ENCODE measurements around the gene CLDN2.

CLDN2 gene

DNA sequence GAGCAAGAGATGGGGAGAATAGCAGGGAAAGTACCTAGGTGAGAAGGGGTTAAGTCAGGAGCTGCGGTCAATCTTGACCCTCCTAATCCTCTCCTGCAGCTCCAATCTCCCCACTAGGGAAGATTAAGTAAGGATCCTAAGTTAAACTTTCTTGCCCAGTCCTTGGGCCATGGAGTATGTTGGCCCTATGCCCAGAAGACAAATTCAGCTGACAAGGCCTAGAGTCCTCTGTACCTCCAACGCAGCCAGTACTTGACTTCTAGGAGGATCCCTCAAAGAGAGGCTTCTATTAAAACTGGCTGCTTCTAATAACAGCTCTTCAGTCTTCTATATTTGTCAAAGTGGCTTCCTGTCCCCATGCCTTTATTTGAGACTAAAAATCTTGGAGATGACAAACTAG lies 1.4 kb downstream of the CLDN2 start:
- no peak for DNase-seq (ENCODE audit: low read depth)

DNA sequence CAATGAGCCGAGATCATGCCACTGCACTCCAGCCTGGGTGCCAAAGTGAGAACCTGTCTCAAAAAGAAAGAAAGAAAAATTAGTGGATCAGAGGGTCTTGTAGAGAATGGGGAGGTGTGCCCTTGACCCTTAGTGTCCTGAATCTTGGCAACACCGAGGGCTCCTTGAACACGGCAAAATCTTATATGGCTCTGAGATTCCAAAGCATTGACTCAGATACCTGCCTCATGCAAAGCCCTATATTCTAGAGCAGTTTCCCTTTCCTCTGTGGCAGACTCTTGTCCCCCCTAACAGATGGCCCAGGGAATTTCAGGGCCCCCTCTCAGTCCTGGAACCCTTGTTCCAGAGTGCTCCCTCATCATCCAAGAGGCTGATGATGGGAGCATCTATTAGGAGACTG lies 6.8 kb downstream of the CLDN2 start:
- no peak for DNase-seq (ENCODE audit: low read depth)

DNA sequence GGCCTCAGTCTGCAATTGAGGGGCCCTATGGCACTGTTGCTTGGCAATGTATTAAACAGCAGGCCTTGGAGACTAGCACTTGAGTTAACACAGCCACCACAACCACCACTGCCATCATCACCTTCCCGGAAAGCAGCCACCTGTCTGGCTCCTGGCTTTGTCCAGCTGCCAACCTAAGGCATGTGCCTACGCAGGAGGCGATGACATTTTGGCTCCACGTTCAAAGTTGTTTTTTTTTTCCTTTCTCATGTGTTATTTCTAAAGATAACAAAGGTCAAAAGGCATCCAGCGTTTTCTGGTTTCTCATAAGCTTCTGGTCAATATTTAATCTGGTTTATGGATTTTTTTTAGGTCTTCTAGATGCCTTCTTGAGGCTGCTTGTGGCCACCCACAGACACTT lies 7.5 kb downstream of the CLDN2 start:
- DNase-seq (ENCODE audit: low read depth): no peak

DNA sequence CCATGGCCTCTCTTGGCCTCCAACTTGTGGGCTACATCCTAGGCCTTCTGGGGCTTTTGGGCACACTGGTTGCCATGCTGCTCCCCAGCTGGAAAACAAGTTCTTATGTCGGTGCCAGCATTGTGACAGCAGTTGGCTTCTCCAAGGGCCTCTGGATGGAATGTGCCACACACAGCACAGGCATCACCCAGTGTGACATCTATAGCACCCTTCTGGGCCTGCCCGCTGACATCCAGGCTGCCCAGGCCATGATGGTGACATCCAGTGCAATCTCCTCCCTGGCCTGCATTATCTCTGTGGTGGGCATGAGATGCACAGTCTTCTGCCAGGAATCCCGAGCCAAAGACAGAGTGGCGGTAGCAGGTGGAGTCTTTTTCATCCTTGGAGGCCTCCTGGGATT lies 8.0 kb downstream of the CLDN2 start:
- DNase-seq (ENCODE audit: low read depth): no peak

DNA sequence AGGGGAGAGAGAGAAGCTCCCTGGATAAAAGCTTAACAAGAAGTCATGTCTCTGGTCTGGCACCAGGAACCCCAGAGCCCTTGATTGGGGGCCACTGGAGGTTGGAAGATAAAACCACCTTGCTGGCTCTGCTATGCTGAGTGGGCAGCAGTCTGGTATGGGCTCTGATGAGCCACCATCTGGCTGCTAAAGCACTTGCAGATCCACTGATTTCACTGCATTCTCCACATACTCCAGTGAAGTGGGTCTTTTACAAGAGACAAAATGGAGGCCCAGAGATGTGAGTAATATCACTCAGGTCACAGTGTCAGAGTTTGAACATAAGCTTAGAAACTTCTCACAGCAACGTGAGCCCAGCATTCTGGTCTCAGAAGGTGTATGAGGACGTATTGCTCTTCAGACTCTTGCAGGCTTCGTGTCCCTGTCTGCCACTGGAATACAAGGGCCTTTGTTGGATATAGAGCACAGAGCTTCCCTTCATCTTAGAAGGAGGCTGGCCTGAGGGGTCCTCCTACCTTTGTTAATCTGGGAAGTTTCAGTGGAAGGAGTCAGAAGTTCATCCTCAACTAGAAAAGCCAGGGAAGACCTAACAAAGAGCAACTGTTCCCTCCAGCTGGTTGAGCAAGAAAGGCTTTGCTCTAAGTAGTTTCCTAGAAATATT lies 11.8 kb downstream of the CLDN2 start:
- DNase-seq (ENCODE audit: low read depth): no peak

DNA sequence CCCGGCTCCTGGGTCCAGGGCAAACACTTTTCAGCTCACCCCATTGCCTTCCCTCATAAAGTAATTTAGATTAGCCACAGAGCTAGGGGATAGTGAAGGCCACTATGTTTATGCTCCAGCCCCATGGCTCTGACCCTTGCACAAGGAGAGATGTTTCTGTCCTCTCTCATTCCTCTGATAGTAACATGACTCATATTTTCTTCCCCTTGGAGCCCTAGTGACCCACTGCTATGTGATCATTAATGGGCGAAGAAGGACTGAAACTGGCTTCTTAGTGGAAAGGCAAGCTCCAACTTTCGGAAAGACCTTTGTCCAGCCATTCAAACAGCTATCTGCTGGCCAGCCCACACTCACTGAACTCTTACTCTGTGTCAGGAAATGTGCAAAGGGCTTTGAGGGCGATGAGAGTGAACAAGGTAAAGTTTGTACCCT lies 12.3 kb downstream of the CLDN2 start:
- no peak for DNase-seq (ENCODE audit: low read depth)

DNA sequence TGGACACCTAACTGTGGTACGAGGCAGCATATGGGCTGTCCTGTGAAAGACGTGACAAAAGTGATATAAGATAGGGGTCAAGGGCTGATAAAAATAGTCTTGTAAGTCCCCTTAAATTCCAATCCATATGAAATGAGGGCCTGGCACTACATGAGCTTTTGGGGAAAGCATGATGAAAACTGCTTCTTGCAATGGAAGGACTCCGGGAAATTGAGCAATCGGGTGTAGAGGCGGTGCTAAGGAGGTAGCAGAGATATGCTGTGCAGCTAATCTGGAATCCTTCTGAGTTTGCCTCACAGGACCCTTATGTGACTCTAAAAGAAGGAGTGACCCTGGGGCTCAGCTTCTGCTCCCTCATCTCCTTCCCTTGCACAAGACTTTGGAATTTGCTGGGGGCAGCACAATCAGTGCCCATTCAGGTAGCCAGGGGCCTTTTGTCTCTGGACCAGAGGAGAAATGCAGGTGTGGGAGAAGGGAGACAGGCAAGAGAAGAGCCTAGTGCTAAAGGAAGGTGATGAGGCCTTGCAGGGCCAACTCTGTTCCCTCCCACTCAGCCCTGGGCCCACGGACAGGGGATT lies 12.8 kb downstream of the CLDN2 start:
- no peak for DNase-seq (ENCODE audit: low read depth)

DNA sequence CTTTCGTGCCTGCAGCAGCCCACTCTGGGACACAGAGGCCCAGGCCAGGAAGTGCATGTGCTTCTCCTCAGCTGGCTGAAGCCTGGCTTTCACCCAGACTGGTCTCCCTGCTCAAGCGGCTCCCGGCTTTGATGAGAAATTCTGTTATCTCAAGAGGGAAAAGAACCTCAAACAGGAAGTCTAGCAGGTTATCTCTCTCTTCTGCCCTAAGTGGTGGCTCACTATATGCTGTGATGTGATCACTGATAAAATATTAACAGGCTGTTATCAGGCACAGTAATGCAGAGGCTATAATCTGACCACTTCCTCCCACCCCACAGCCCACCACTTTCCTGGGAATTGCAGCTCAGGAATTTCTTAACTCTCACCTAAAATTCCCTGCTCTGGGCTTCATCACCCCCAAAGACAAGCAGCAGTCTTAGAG lies 13.3 kb downstream of the CLDN2 start:
- DNase-seq (ENCODE audit: low read depth): no peak

DNA sequence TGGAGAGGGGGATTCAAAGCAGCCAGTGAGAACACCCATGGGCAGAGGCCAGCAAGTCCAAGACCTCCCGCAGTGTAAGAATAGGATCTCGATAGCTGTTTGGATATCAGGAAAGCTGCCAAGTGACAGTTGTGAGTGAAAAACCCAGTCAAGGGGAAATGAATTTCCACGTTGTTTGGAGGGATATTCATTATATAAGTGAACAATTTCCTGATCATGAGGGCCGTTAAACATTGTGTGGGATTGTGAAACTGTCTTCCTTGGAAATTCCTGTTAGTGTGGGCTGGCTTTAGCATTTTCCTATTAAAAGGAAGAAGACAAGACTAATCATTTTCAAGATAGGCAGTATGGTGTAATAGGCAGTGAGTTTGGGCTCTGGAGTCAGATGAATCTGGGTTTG lies 15.0 kb downstream of the CLDN2 start:
- DNase-seq (ENCODE audit: low read depth): no peak

DNA sequence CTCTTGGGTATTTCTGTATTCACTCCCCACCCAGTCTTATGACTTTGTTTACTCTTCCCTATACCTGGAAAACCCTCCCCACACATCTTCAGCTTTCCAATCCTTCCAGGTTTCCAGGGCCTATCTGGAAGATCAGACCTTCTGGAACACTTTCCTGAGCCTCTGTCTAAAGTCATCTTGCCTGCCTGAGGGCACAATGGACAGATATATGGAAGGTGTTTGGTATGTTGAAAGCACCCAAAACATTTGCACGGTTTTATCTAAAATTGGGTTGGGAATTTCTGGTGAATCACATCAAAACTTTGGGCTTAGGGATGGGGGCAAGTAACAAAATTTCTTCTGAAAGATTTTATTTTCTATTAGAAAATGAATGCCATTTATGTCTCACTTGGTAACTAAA lies 16.0 kb downstream of the CLDN2 start:
- DNase-seq (ENCODE audit: low read depth): no peak

DNA sequence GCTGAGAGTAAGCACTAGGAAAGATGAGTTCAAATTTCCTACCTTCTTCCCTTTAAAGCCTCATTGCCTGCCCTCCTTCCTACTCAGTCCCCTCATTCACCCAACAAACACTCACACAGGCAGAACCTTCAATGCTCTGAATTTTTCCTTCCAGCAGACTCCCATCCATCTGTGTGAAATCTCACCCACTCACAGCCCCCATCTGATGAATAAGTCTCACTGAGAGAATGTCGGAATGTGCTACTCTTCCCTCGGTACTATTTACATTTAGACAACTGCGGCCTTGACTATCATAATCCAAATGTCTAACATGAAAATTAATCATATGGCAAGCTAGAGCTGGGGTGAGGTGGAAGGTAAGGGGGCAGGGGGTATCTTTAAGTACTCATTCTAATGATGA lies 19.4 kb downstream of the CLDN2 start:
- DNase-seq (ENCODE audit: low read depth): no peak

DNA sequence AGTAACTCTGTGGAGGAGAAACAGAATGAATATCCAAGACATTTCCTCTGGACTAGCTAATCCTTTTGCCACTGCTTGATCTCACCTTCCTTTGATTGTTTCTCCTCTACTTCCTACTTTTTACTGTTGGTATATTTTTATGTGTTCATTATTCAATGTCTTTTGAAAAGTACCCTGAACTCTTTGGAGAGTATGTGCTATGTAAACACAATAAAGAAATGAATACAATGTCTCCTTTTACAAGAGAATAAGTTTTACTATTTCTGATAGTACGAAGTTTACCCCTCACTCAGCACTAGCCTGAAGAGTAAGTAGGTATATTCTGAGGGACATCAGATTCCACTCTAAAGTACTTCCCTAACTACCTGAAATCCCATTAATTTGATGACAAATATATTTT lies 19.9 kb downstream of the CLDN2 start:
- DNase-seq (ENCODE audit: low read depth): no peak

DNA sequence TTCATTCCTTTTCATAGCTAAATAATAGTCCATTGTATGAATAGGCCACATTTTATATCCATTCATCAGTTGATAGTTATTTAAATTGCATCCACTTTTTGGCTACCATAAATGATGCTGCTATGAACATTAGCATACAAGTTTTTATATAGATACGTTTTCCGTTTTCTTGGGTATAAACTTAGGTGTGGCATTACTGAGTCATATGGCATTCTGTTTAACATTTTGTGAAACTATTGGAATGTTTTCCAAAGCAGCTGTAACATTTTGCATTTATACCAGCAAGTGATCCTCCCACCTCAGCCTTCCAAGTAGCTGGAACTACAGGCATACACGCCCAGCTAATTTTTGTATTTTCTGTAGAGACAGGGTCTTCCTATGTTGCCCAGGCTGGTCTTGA lies 26.3 kb downstream of the CLDN2 start:
- no peak for DNase-seq (ENCODE audit: low read depth)

DNA sequence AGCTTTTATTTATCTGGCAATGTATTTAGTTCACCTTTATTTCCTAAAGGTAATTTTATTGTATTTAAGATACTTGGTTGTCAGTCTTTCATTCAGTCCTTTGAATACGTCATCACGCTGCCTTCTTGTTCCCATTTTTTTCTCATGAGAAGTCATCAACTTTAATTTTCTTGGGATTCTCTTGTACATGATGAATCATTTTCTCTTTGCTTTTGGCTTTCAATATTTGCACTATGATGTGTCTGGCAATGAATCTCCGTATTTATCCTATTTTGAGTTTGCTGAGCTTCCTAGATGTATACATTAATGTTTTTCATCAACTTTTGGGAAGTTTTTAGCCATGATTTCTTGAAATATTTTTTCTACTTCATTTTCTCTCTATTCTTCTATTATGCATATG lies 28.4 kb downstream of the CLDN2 start:
- no peak for DNase-seq (ENCODE audit: low read depth)

DNA sequence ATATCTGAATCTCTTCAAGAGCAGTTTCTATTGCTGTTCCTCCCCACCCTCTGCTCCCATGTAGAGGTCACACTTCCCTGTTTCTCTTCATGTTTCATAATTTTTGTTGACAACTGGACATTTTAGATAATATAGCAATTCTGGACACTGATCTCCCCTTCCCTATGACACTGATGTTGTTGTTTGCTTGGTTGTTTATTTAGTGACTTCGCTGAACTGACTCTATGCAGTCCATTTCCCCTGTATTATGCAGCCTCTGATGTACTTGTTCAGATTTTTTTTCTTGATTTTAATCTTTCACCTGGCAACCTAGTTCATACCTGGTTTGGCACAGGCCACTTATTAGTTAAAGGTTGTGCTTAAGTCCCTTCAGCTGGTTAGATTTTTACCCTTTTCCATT lies 29.2 kb downstream of the CLDN2 start:
- no peak for DNase-seq (ENCODE audit: low read depth)

DNA sequence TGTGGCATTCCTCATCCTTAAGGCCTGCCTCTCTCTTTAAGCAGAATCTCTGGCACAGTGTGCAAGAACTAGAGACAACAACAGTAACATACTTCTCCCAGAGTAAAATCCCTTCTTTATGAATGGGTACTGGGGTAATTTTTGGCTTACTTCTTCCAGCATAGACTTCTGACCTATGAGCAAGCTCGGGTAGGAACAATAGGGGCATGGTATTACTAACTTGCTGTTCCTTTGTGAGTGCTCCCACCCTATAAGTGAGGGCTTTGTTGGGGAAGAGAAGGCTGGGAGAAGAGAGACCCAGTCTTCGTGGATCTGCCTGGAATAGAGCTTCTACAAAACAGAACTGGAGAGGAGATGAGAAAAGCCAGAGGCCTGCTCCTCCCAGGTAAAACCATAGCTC lies 30.2 kb downstream of the CLDN2 start:
- DNase-seq (ENCODE audit: low read depth): no peak

DNA sequence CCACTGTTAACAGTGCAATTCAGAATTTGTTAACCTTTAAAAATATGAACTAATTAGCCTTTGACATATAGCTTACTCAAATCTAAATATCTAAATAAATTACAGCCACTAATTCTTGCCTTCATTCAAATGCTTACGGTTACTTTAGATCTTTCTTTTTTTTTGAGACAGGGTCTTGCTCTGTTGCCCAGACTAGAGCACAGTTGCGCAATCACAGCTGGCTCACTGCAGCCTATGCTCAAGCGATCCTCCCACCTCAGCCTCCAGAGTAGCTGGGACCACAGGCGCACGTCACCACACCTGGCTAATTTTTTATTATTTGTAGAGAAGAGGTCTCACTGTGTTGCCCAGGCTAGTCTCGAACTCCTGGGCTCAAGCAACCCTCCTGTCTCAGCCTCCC lies 31.0 kb downstream of the CLDN2 start:
- no peak for DNase-seq (ENCODE audit: low read depth)

DNA sequence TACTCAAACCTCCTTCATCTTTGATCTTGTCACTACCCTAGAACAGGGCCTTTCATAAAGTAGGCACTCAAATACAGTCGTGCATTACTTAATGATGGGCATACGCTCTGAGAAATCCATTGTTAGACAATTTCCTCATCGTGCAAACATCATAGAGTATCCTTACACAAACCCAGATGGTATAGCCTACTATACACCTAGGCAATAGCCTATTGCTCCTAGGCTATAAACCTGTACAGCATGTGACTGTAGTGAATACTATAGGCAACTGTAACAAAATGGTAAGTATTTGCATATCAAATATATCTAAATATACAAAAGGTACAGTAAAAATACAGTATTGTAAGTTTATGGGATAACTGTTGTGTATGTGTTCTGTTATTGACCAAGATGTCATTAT lies 31.9 kb downstream of the CLDN2 start:
- DNase-seq (ENCODE audit: low read depth): no peak

DNA sequence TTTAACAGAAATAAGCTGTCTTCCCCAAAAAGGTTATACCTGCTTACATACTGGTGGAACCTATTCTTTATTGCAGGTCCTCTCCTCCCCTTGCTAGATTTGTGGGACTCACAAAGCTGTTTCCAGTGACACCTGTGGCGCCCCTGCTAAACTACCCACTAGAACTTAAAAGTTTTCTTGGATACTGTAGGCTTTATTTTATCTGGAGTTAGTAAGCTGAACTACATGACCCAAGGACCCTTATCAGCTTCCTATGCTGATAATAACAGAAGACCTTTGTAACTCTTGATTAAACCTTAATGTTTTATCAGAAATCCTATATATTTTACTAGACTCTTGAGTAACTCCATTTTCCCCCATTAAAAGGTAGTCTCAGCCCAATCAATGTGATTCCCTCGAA lies 32.3 kb downstream of the CLDN2 start:
- DNase-seq (ENCODE audit: low read depth): no peak

DNA sequence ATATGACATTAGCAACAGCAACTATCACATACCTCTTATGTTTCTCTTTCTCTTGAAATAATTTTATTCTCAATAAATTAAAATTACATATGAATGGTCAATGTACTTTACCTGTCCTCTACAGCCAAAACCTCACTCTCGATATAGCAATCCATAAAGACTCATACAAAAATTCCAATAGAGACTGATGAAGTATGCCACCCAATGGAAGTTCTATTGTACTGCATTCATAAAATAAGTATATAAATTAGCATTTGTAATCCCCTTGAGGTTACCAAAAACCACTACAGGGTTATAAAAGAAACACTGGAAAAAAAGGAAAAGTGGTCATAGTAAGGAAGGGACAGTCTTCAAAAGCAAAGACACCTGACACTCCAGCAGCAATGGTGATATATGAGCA lies 32.8 kb downstream of the CLDN2 start:
- DNase-seq (ENCODE audit: low read depth): no peak

DNA sequence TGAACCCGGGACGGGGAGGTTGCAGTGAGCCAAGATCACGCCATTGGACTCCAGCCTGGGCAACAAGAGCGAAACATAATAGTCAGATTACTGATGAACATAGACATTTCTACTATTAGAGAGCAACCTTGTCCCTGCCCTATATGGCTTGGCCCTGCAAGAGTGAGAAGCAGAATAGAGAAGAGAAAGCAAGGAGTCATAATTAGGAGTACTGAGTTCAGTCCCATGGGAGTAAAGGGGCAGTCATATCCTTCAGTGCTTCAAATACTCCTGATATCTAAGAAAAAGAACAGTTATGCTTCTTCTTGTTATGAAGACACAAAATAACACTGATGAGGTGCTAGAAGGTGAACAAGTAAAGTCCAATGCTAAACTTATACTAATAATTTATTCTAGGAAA lies 33.8 kb downstream of the CLDN2 start:
- no peak for DNase-seq (ENCODE audit: low read depth)

DNA sequence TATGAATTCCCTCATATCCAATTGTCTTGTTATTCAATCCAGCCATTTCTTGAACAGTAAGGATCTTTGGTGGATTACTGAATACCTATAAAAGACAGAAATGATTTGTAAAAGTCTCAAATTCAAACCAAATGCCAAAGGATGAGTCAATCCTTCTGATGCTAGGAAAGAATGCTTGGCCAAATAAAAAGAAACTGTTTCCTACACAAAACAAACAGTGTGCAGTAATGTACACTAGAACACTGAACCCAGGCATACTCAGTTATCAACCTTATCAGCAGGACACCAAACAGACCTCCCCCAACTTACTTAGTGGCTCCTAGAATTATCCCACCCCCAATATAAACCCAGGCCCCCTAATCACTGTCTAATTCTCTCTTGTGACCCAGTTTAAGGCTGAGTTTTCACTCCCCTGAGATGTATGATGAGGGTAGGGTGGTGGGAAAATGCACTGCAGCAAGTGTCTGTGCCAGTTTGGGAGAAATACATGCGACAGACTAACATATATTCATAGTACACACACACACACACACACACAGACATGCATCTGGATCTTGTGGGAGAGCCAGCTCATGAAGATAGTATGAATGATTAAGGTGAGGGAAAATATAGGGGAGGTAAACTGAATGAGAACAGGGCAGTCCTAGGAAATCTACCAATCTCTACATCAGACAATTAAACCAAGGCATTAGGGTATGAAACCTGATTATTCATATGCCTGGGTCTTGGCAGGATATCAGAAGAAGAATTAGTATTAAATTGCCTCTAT lies 35.0 kb downstream of the CLDN2 start:
- DNase-seq (ENCODE audit: low read depth): no peak

DNA sequence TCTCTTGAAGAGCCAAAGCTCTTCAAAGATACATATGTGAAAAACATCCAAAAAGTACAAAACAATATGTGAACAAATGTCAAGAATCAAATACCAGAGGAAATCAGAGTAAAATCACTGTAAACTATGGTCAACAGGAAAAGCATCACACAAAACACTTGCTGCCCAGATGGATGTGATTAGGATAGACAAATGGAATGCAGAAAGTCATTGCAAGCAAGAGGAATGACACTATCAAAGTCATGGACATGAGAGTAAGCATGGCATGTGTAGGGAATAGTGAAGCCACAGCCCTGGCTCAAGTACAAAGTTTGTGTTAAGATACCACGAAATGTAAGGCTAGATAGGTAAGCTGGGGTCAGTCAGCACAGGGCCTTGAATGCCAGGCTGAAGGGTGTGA lies 37.7 kb downstream of the CLDN2 start:
- DNase-seq (ENCODE audit: low read depth): no peak

DNA sequence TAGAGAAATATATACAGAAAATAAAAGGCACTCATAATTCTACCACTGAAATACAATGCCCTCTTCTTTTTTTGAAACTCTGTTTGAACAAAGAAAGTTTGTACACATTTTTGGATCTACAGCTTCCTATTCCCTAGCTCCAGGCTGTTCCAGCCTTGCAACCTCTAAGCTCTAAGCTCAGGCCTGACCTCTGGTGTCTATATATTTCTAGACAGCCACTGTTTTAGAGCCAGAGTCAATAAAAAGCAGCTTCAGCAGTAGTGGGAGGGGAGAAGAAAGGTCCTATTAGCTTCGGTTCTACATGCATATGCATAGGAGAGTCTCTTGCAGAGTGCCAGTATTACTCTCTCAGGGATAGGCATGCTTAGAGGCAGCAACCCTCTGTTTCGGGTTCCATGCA lies 39.7 kb downstream of the CLDN2 start:
- DNase-seq (ENCODE audit: low read depth): no peak

All from stimulated activated CD8-positive, alpha-beta memory T cell treated with anti-CD3 and anti-CD28 coated beads, Interleukin-15, amount 100 ng/mL, for 1 hour (primary cell).